ENCODE data around the gene ADCY2.

Gene ADCY2

DNA sequence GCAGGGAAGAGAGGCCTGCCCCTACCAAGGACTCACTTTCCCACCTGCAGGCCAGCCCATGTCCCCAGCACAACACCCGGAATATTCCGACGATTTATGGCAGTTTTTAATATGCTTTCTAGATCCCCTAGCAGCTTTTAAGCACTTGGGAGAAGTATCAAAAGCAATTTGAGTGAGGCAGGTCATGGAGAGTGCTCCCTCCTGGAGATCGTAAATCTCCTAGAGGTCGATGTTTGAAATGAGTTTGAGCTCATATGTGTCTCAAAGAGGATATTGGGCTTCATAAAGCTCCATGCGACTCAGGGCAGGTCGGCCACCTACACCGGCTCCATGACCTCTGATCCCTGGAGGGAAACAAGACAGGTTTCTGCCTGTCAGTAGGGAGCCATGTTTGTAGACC is 427.7 kb downstream of the ADCY2 start:
- DNase-seq (ENCODE audit: extremely low spot score) = no peak
- ChIA-PET POLR2A (no interaction called here), CTCF (interaction anchor here (1.3 to 1.8 kb wide), 2 partner anchors 8 to 63 kb away, joined by 3 to 4 read pairs; no protein-coding TSS in a partner anchor)
- TF ChIP-seq, protein P1, sequence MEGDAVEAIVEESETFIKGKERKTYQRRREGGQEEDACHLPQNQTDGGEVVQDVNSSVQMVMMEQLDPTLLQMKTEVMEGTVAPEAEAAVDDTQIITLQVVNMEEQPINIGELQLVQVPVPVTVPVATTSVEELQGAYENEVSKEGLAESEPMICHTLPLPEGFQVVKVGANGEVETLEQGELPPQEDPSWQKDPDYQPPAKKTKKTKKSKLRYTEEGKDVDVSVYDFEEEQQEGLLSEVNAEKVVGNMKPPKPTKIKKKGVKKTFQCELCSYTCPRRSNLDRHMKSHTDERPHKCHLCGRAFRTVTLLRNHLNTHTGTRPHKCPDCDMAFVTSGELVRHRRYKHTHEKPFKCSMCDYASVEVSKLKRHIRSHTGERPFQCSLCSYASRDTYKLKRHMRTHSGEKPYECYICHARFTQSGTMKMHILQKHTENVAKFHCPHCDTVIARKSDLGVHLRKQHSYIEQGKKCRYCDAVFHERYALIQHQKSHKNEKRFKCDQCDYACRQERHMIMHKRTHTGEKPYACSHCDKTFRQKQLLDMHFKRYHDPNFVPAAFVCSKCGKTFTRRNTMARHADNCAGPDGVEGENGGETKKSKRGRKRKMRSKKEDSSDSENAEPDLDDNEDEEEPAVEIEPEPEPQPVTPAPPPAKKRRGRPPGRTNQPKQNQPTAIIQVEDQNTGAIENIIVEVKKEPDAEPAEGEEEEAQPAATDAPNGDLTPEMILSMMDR (IDR thresholded peaks at IDR 0.05; ENCODE audit: control extremely low read depth, extremely low read depth, low read depth, missing control alignments) = no peak

DNA sequence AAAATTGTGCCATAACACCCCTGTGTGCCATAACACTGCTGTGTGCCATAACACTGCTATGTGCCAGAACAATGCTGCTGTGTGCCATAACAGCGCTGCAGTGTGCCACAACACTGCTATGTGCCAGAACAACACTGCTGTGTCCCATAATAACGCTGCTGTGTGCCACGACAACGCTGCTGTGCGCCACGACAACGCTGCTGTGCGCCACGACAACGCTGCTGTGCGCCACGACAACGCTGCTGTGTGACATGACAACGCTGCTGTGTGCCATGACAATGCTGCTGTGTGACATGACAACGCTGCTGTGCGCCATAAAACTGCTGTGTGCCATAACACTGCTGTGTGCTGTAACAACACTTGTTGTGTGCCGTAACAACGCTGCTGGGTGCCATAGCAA is 429.1 kb downstream of the ADCY2 start:
- ChIA-PET CTCF (interaction anchor here (1.8 kb wide), 1 partner anchor 9 kb away, joined by 4 read pairs; no protein-coding TSS in a partner anchor), POLR2A (no interaction called here)
- no peak for DNase-seq (ENCODE audit: extremely low spot score)
- TF ChIP-seq, protein P1 (IDR thresholded peaks at IDR 0.05; ENCODE audit: control extremely low read depth, extremely low read depth, low read depth, missing control alignments) = no peak

DNA sequence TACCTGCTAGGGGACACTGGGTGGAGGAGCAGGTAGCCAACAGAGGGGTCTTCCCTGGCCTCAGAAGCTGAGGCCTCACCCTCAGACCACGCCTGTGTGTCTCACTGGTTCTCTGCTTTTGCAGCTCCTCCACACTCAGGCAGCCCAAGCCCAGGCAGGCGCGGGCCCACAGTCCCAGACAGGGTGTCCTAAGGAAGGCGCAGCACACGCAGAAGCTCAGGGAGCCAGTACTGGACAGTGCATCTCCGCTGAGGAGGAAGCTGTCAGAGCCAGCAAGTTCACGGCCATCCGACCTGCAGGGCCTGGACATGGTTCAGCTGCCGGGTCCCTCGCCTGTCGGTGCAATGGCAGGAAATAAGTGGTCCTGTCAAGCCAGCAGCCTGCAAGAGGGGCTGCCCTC is 429.7 kb downstream of the ADCY2 start:
- CTCF ChIA-PET = interaction anchor here (1.5 kb wide), 1 partner anchor 10 kb away, joined by 7 read pairs; no protein-coding TSS in a partner anchor
- TF ChIP-seq, protein P1 (IDR thresholded peaks at IDR 0.05; ENCODE audit: control extremely low read depth, extremely low read depth, low read depth, missing control alignments) = no peak
- DNase-seq (ENCODE audit: extremely low spot score) = no peak
- POLR2A ChIA-PET = no interaction called here

DNA sequence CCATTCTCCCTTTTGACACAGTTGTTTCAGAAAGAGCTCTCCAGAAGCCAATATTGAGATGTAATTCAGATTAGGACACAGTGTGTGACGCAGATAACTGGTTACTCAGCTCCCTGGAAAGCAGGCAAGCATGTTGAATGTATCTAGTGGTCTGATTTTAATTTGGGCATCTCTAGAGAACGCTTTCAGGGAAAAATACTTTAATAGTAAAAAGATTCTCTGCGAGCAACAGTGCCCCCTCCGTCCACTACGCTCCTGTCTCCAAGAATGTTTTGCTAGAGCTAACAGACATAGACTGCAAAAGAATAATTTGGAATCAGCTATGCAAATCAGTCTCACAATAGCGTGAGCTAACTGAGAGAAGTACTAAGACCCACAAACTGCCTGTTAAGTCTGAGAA is 431.7 kb downstream of the ADCY2 start:
- DNase-seq (ENCODE audit: extremely low spot score) = no peak
- CTCF ChIA-PET = interaction anchor here (0.8 to 4.3 kb wide), 2 partner anchors 11 to 13 kb away, joined by 3 to 18 read pairs; no protein-coding TSS in a partner anchor
- TF ChIP-seq, protein P1 (IDR thresholded peaks at IDR 0.05; ENCODE audit: control extremely low read depth, extremely low read depth, low read depth, missing control alignments) = no peak
- POLR2A ChIA-PET = no interaction called here

GRCh38 chr5:7828269-7828668 is 432.3 kb downstream of the ADCY2 start:
- no peak for DNase-seq (ENCODE audit: extremely low spot score)
- TF ChIP-seq, protein P1 (IDR thresholded peaks at IDR 0.05; ENCODE audit: control extremely low read depth, extremely low read depth, low read depth, missing control alignments) = no peak
- ChIA-PET CTCF (interaction anchor here (0.8 to 4.3 kb wide), 2 partner anchors 11 to 14 kb away, joined by 3 to 18 read pairs; no protein-coding TSS in a partner anchor), POLR2A (no interaction called here)

DNA sequence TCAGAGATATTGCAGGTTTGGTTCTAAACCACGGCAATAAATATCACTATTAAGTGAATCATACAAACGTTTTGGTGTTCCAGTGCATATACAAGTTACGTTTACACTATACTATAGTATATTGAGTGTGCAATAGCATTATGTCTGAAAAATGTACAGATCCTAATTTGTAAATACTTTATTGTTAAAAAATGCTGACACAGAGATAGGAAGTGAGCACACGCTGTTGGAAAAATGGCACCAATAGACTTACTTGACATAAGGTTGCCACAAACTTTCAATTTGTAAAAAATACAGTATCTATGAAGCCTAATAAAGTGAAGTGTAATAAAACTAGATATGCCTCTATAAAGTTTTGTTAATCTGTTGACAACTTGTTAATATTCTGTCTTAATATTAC is 439.0 kb downstream of the ADCY2 start:
- DNase-seq (ENCODE audit: extremely low spot score) = no peak
- CTCF ChIA-PET = interaction anchor here (1.5 to 2.6 kb wide), 2 partner anchors 18 to 21 kb away, joined by 3 to 10 read pairs; no protein-coding TSS in a partner anchor
- TF ChIP-seq, protein P1 (IDR thresholded peaks at IDR 0.05; ENCODE audit: control extremely low read depth, extremely low read depth, low read depth, missing control alignments) = no peak
- POLR2A ChIA-PET = no interaction called here
